Heart left ventricle (tissue), 16 donors: Measurements from ENCODE around the gene HOXB8. TPM values are rescaled to one million over a fixed set of nuclear protein-coding genes. Genes with fewer than 3 reads are reported as not detected.

Experiments
- ATAC-seq, 4 donors: fragments of 200-7000 bp; cut with Tn5 transposase; one replicate each; pipeline ENCODE4 v1.9.1; 2020 to 2022; ENCODE audit warnings: moderate library complexity in 4 of 4, mild to moderate bottlenecking in 3 of 4, moderate number of reproducible peaks in 1 of 4
- DNase-seq, 5 donors: peaks; one replicate each; pipeline ENCODE4 v3.0.0-alpha.2; 2020
- H3K27ac ChIP-seq, 12 donors: fragments of 200-600 bp; sonication (generic) in 4 of 12; one replicate each; pipeline versions ENCODE4 v1.5.0 to v1.8.0; 2016 to 2022; ENCODE audit warnings: mild to moderate bottlenecking in 2 of 12
- H3K27me3 ChIP-seq, 9 donors: fragments of 200-600 bp; sonication (generic) in 2 of 9; one replicate each; pipeline versions ENCODE4 v1.5.1 to v1.8.0; 2016 to 2022; ENCODE audit warnings: mild to moderate bottlenecking in 3 of 9
- H3K36me3 ChIP-seq, 9 donors: fragments of 200-600 bp; sonication (generic) in 2 of 9; one replicate each; pipeline versions ENCODE4 v1.5.0 to v1.8.0; 2018 to 2022; ENCODE audit warnings: mild to moderate bottlenecking in 2 of 9
- H3K4me1 ChIP-seq, 12 donors: fragments of 200-600 bp; sonication (generic) in 4 of 12; one replicate each; pipeline versions ENCODE4 v1.5.0 to v1.8.0; 2016 to 2022; ENCODE audit warnings: mild to moderate bottlenecking in 3 of 12
- H3K4me3 ChIP-seq, 12 donors: fragments of 200-600 bp; sonication (generic) in 4 of 12; one replicate each; pipeline versions ENCODE4 v1.5.0 to v1.8.0; 2017 to 2022; ENCODE audit warnings: mild to moderate bottlenecking in 9 of 12, moderate library complexity in 4 of 12
- H3K9me3 ChIP-seq, 12 donors: fragments of 200-600 bp; sonication (generic) in 4 of 12; one replicate each; pipeline versions ENCODE4 v1.5.0 to v1.8.0; 2016 to 2022; ENCODE audit warnings: mild to moderate bottlenecking in 1 of 12
- POLR2A ChIP-seq, 2 donors: fragments of 450-650 bp; IDR thresholded peaks; one replicate each; pipeline ENCODE4 v1.6.1; 2017; ENCODE audit warnings: antibody characterized with exemption in 2 of 2, mild to moderate bottlenecking in 2 of 2, moderate library complexity in 2 of 2
- WGBS, 4 donors: extraction: QIAGEN DNeasy Blood & Tissue Kit in 2 of 4; methylation state at CpG; one replicate each; pipeline versions ENCODE4 v1.1.5 to v1.1.7; 2013 to 2018; 5-methylcytosine and 5-hydroxymethylcytosine counted together
- intact Hi-C, 10 donors: fragments of 100-400 bp; cut with DNase I; formaldehyde crosslinking; loops; one replicate each; pipeline versions ENCODE4 v1.11.1 to v1.14.2; 2022
- polyA plus RNA-seq, 2 donors: library from polyadenylated mRNA; stranded (reverse); fragments of 200-250 nt; gene quantifications; one replicate each; pipeline ENCODE4 v1.2.3, GENCODE V29; 2013
- total RNA-seq, 9 donors: library from RNA; depleted of rRNA in 2 of 9; stranded (reverse); fragments of >200 nt in 2 of 9; fragmentation: NEBNext Ultra II Directional in 3 of 9; extraction: Animal tissue kit (Norgen Biotek cat#: 25700) in 3 of 9; gene quantifications; one replicate each; pipeline versions ENCODE4 v1.1.0 to v1.2.4, GENCODE V29; 2016 to 2023
- TF ChIP-seq, protein P1 (sequence below), 12 donors: fragments of 200-600 bp; sonication (generic) in 4 of 12; IDR thresholded peaks; one replicate each; pipeline versions ENCODE4 v1.5.0 to v1.8.0; 2018 to 2022; ENCODE audit warnings: antibody characterized with exemption in 12 of 12, mild to moderate bottlenecking in 5 of 12
- donor health status: ischemic (EF 13 %, LVEDD 7.1; RV severe dilation, severe dysfunction).
- donor health status: healthy with polysubstance abuse.
- donor health status: DM: no; HTN: yes; CAD: no.
- donor health status: DM: no; HTN: no; CAD: no.
- donor health status: ischemic (EF 25% LVEDD 6.9; RV normal size, moderate dysfunction).
- donor health status: ischemic (EF 25% LVEDD 5.7; RV mildly dilated, moderate dysfunction).
- donor health status: healthy.
- donor health status: DM: yes; HTN: yes; CAD: no.
- donor health status: ischemic (EF 35%, LVEDD 5.7; RV mildly dilated, moderate dysfunction).
- donor health status: nonischemic (EF 11% LVEDD 7.7; RV severe dilation, severe dysfunction).
- donor health status: DM: yes; HTN: yes; CAD: no.
- donor health status: PGD.
- donor health status: ischemic (EF 29% LVEDD 5.4; RV normal size, mild dysfunction).
- donor health status: nonischemic (EF 23%, LVEDD 6.1; RV moderate dilation, normal function).

The HOXB8 gene
- total and polyA plus RNA-seq, 11 donors: not detected

DNA sequence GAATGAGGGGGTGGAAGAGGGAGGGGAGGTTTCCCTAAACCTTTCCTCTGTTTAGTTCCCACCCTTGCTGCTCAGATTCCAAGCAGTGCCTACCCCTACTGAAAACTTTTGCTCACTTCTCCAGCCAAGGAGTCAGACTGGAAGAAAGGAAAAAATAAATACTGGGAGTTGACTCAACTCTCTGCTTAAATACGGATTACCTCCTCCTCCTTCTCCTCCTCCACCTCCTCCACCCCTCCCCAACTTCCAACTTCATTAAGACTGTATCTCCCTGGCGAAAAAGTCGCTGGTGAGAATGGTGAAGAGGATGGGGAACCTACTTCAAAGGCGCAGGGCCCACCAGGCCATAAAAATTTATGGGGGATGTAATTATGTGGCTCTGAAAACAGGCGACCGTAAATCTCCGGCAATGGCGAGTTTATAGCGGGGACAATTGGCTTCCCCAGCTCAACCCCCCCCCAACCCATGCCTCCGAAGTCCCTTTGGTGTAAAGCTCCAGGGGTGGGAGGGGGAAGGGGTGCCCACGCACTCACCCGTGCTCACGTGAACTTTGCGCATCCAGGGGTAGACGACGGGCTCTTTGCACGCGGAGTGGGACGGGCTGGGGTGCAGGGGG lies 37.7 kb downstream of the HOXB8 start:
- Histone ChIP-seq H3K27ac (peak overlapping the region in 7 of 12 donors; percentile 20 to 97 (median 65)), H3K36me3 (no peaks in the 10 kb centered on the region), H3K4me3 (peak overlapping the region; percentile 3 to 61 (median 50)), H3K27me3 (peaks cover 60 to 100% (median 94%) of the 10 kb centered on the region in 9 donors), H3K9me3 (no peaks in the 10 kb centered on the region), H3K4me1 (peaks cover 0 to 36% (median 4%) of the 10 kb centered on the region in 12 donors)
- DNase-seq: no peak
- no peak for TF ChIP-seq POLR2A (IDR thresholded peaks at IDR 0.05)
- TF ChIP-seq, protein P1, sequence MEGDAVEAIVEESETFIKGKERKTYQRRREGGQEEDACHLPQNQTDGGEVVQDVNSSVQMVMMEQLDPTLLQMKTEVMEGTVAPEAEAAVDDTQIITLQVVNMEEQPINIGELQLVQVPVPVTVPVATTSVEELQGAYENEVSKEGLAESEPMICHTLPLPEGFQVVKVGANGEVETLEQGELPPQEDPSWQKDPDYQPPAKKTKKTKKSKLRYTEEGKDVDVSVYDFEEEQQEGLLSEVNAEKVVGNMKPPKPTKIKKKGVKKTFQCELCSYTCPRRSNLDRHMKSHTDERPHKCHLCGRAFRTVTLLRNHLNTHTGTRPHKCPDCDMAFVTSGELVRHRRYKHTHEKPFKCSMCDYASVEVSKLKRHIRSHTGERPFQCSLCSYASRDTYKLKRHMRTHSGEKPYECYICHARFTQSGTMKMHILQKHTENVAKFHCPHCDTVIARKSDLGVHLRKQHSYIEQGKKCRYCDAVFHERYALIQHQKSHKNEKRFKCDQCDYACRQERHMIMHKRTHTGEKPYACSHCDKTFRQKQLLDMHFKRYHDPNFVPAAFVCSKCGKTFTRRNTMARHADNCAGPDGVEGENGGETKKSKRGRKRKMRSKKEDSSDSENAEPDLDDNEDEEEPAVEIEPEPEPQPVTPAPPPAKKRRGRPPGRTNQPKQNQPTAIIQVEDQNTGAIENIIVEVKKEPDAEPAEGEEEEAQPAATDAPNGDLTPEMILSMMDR (IDR thresholded peaks at IDR 0.05): no peak
- intact Hi-C loops: loop anchor here in 3 of 10 donors (5.0 kb wide), 1 partner anchor 35 kb away; no protein-coding TSS in a partner anchor
- no peak for ATAC-seq
- 7 to 18% (median 8%) methylated on average over 11 to 19 of the region's 19 CpGs for WGBS, 4 donors

DNA sequence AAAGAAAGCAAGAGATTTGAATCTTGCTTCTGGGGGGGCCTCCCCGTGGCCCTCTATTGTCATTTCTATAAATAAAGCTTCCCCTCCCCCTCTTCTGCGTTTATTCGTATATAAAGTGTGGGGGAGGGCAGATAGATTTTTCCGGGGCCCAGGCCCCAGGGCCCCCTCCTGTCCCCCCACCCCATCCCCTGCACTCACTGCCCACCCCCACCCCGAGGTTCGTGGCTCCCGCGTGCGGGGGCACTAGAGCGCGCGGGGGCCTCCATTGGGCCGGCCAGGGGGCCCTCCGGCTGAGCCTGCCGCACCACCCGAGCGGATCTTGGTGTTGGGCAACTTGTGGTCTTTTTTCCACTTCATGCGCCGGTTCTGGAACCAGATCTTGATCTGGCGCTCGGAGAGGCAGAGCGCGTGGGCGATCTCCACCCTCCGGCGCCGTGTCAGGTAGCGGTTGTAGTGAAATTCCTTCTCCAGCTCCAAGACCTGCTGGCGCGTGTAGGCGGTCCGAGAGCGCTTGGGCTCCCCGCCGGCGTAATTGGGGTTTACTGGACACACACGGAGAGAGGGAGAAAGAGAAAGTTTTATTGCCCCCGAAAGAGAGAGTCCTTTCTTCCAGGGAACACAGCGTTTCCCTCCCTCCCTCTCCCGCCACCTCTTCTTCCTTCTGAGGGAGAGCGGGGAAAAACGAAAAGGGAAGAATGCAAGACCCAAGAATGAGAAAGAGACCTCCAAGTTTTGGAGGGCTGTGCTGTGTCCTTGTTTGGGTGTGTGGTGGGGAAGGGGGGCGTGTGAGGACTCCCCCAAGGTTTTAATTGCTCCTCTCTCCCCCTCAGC lies 38.4 kb downstream of the HOXB8 start:
- TF ChIP-seq, protein P1 (IDR thresholded peaks at IDR 0.05): no peak
- TF ChIP-seq POLR2A (IDR thresholded peaks at IDR 0.05): no peak
- Histone ChIP-seq H3K36me3 (no peaks in the 10 kb centered on the region), H3K4me3 (peak overlapping the region in 11 of 12 donors; percentile 11 to 61 (median 52)), H3K4me1 (peaks cover 0 to 28% (median under 1%) of the 10 kb centered on the region in 12 donors), H3K27me3 (peaks cover 52 to 100% (median 94%) of the 10 kb centered on the region in 9 donors), H3K9me3 (no peaks in the 10 kb centered on the region), H3K27ac (peak overlapping the region in 5 of 12 donors; percentile 20 to 97 (median 53))
- intact Hi-C loops: loop anchor here in 3 of 10 donors (5.0 kb wide), 1 partner anchor 34 kb away; no protein-coding TSS in a partner anchor
- WGBS, 4 donors: 10 to 40% (median 21%) methylated on average over 28 to 42 of the region's 43 CpGs
- no peak for DNase-seq
- ATAC-seq: no peak

DNA sequence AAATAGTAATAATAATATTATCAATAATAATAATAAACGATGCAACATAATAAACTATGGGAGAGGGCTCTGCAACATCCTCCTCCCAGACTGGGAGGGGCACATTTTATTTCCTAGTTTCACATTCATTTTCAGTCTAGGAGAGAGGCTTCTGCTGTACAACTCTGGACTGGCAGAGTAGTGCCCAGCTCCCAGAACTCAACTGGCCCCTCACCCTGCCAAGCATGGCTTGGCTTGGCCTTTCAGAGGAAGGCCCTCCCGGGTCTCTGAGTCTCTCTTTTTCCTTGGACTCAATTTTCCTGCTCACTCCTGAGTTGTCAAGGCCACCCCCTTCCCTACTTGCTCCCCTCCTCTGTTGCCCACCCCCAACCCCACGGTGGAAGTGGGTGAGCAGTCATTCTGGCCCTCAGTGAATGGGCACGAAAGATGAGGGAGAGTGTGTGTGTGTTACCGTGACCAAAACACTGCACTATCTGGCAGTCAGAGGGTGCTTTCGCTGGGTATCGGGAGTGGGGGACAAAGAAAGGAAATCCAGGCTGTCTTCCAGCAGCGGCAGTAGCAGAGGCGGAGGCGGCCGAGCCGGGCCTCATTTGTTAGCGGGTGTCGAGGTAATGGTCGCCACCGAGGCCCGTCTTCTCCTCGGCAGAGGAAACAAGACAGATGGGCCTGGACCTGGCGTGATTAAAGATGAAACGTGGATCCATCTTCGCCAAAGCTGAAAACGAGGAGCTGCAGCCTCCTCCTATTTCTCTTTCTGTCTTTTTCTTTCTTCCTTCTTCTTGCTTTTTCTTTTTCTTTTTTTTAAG lies 39.2 kb downstream of the HOXB8 start:
- Histone ChIP-seq H3K27ac (peak overlapping the region in 5 of 12 donors; percentile 20 to 97 (median 53)), H3K9me3 (no peaks in the 10 kb centered on the region), H3K36me3 (no peaks in the 10 kb centered on the region), H3K4me3 (peak overlapping the region in 3 of 12 donors; percentile 19 to 61 (median 52)), H3K27me3 (peaks cover 44 to 100% (median 92%) of the 10 kb centered on the region in 9 donors), H3K4me1 (peaks cover 0 to 28% (median 0%) of the 10 kb centered on the region in 12 donors)
- WGBS, 4 donors: 20 to 28% (median 24%) methylated on average over 22 of the region's 22 CpGs
- intact Hi-C loops: loop anchor here in 3 of 10 donors (5.0 kb wide), 1 partner anchor 34 kb away; no protein-coding TSS in a partner anchor
- TF ChIP-seq POLR2A (IDR thresholded peaks at IDR 0.05): no peak
- TF ChIP-seq, protein P1 (IDR thresholded peaks at IDR 0.05): no peak
- peak in 1 of 4 donors; percentile 23 for ATAC-seq
- DNase-seq: no peak
